GM15510 (cell line): ENCODE measurements around the gene OR2J1.

Experiments
- POLR2A ChIP-seq: IDR thresholded peaks from 3 replicates; pipeline ENCODE4 v1.6.1; 2011; ENCODE audit warnings: borderline replicate concordance; ENCODE audit not compliant: insufficient read length; ENCODE audit errors: extremely low read depth

Gene OR2J1

DNA sequence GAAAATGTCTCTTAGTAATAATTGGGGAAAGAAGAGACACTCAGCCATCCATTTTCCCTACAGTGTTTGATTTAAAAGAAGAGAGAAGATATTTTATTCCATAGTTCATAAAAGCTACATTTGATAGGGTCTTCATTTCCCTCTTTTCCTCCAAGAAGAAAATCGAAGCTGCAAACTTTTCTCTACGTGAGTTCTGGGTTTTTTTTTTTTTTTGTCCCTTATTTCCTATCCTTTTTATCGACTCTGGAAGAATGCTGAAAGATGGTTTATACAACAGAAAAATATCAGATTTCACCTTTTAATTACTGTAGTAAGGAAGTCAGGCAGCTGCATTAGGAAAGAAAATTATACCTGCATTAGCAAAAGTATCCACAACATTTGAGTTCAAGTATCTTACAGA, at the start of gene OR2J1:
Gene OR2J1 (plus strand): TSS at position 301 of the 400 bp plus-strand sequence. CDS start 1,453 bp downstream, outside the sequence.
- no peak for TF ChIP-seq POLR2A

- TF ChIP-seq POLR2A = no peak
Observed at GRCh38 chr6:29051680-29052079, 47.6 kb upstream of the OR2J1 start.

- no peak for TF ChIP-seq POLR2A
Observed at GRCh38 chr6:29071831-29072723, 27.2 kb upstream of the OR2J1 start.

- TF ChIP-seq POLR2A = no peak
Observed at GRCh38 chr6:29079203-29079602, 20.1 kb upstream of the OR2J1 start.

DNA sequence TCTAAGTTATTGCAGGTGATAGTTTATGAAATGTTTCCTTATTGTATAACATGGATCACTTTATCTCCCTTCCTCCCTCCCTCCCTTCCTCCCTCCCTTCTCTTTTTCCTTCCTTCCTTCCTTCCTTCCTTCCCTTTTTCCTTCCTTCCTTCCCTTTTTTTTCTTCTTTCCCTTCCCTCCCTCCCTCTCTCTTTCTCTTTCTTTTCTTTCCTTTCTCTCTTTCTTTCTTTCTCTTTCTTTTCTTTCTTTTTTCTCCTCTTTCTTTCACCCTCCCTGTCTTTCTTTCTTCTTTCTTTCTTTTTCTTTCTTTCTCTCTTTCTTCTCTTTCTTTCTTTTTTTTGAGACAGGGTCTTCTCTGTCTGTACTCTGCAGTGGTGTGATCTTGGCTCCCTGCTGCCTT, 18.0 kb upstream of the OR2J1 start:
- TF ChIP-seq POLR2A = no peak

- no peak for TF ChIP-seq POLR2A
Observed at GRCh38 chr6:29082457-29082856, 16.8 kb upstream of the OR2J1 start.

GRCh38 chr6:29087213-29087612, 12.1 kb upstream of the OR2J1 start, which contains the start of gene OR2B3:
Gene OR2B3 (minus strand): TSS chr6:29087313. CDS start chr6:29087248, 65 bp downstream.
- TF ChIP-seq POLR2A = no peak

GRCh38 chr6:29092957-29093356, 6.3 kb upstream of the OR2J1 start:
- no peak for TF ChIP-seq POLR2A

DNA sequence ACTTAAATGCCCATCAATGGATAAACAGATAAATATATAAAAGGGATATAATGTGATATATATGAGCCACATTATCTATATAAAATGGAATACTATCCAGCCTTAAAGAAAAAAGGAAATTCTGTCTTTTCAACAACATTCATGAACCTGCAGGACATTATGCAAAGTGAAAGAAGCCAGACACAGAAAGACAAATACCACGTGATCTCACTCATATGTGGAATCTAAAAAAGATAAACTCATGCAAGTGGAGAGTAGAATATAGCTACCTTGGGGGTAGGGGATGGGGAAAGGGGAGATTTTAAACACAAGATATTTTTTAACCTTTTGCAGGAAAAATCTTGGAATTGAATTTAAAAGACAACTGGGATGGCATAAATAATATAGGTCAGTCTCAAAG, 1.5 kb upstream of the OR2J1 start:
- no peak for TF ChIP-seq POLR2A

GRCh38 chr6:29107758-29108157, 8.5 kb downstream of the OR2J1 start, which contains the start of gene OR2J3:
Gene OR2J3 (plus strand): TSS chr6:29108058. CDS start chr6:29111891, 3,833 bp downstream.
- TF ChIP-seq POLR2A = no peak

DNA sequence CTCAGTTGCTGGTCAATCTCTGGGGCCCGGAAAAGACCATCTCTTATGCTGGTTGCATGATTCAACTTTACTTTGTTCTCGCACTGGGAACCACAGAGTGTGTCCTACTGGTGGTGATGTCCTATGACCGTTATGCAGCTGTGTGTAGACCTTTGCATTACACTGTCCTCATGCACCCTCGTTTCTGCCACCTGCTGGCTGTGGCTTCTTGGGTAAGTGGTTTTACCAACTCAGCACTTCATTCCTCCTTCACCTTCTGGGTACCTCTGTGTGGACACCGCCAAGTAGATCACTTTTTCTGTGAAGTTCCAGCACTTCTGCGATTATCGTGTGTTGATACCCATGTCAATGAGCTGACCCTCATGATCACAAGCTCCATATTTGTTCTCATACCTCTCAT, 12.8 kb downstream of the OR2J1 start:
- TF ChIP-seq POLR2A = no peak

DNA sequence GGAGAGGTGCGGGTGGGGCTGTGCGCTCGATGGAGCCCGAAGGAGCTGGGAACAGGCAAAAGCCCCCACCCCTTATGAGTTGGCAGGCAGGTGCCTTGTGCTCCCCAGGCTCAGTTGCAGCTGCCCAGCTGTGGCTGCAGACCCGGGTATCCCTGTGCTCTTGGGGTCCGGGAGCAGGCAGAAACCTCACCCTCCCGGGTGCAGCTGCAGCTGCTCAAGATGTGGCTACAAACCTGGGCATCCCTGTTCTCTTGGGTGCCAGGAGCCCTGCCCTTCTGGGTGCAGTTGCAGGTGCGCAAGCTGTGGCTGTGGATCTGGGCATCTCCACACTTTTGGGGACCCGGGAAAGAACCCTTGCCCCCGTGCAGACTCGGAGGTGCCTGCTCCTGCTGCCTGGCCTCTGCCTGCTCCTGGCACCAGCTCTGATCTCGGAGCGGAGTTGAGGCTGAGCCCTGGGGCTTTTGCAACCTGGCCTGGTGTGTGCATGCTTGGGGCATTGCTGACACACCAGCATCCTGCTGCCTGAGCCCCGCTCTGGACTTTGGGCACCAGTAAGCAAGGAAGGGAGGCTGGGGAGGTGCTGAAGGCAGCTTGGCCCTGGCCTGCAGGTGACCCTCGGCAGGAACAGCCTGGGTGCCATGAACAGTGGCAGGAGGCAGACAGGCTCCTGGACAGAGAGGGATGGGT, 30.2 kb downstream of the OR2J1 start:
- no peak for TF ChIP-seq POLR2A

- no peak for TF ChIP-seq POLR2A
Observed at GRCh38 chr6:29130644-29131043, 31.4 kb downstream of the OR2J1 start.

- TF ChIP-seq POLR2A = no peak
Observed at GRCh38 chr6:29131691-29132090, 32.4 kb downstream of the OR2J1 start.

DNA sequence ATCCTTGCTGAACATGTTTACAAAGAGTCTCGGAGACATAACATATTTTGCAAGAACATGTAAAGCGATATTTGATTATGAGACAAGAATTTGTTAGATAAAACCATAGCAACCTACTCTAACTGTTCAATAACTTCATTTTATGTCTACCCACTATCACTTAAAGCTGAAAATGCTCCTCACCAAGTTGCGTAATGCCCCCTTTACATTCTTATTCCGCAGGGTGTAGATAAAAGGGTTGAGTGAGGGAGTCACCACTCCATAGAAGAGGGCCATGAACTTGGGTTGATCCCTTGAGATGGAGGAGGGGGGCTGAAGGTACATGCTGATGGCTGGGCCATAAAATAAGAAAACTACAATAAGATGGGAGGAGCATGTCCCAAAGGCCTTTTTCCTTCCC, 38.4 kb downstream of the OR2J1 start:
- no peak for TF ChIP-seq POLR2A
